ENCODE measurements around the gene ARGLU1.
A peak's percentile ranks its signal among the peaks of the same experiment; 100 is the strongest.
"Not testable (repeated sequence)": the region's sequence is repeated elsewhere in the genome, so short reads cannot be mapped to it uniquely, and the experiment has no call there.

The ARGLU1 gene, protein sequence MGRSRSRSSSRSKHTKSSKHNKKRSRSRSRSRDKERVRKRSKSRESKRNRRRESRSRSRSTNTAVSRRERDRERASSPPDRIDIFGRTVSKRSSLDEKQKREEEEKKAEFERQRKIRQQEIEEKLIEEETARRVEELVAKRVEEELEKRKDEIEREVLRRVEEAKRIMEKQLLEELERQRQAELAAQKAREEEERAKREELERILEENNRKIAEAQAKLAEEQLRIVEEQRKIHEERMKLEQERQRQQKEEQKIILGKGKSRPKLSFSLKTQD

DNA sequence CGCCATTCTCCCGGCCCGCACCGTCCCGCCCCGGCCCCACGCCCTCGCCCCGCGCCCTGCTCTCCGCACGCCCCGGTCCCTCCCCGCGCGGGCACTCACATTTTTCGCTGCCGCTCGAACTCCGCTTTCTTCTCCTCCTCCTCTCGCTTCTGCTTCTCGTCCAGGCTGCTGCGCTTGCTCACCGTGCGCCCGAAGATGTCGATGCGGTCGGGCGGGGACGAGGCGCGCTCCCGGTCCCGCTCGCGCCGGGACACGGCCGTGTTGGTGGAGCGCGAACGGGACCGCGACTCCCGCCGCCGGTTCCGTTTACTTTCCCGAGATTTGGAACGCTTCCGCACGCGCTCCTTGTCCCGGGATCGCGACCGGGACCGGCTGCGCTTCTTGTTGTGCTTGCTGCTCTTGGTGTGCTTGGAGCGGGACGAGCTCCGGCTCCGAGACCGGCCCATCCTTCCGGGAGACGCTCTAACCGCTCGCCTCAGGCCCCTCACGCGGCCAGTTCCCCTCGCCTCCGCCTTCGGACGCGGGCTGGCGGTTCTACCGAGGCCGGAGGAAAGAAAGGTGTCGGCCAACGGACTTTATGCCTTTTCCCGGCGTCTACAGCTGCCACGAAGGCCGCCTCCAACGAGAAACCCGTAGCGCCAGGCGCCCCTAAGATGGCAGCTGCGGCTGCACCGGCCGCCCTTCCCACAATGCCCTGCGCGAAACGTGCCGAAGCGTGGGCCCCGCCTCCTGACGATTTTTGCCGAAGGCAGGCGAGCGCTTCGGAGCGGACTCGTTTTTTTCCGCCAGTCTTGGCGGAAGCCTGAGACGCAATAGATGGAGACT, at the start of gene ARGLU1:
Gene ARGLU1, minus strand, starts transcription at position 664 of the 825 bp plus-strand sequence. Its CDS starts 218 bp downstream, at position 446.
- DNase-seq = peak; percentile 99

DNA sequence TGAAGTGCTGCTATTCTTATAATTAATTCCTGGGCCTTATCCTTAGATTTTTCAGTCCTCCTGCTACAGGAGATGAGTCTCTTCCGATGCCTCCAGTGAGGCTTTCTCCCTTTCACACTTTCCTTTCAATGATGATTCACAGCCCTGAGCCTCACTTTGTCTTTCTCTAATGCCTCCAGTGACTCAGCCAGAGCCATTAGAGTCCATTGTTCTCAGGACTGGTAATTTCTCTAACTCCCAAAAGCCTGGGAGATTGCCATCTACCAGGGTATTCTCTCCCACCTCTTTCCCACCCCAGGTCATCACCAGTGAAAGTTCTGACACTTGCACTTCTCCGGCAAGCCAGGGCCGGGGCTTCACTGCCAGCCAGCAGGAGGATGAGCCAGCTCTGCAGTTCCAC, 49.6 kb upstream of the ARGLU1 start:
- no peak for DNase-seq

DNA sequence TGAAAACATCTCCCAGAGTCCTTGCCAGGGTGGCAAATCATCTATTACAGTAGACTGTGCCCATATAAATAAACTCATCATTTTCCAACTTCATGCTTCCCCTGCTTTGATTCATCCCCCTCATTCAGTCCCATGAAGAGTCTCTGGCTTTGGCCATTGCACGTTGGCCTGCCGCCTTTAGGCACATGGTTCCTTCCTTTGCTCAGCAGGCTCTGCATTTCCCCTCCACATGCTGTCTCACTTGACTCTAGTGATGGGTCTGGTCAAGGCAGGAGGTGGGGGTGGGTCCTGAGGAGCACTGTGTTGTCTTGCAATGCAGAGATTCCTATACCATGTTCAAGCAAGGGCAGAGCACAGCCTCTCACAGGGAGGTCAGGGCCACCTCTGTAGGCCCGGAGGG, 48.8 kb upstream of the ARGLU1 start:
- DNase-seq = no peak

DNA sequence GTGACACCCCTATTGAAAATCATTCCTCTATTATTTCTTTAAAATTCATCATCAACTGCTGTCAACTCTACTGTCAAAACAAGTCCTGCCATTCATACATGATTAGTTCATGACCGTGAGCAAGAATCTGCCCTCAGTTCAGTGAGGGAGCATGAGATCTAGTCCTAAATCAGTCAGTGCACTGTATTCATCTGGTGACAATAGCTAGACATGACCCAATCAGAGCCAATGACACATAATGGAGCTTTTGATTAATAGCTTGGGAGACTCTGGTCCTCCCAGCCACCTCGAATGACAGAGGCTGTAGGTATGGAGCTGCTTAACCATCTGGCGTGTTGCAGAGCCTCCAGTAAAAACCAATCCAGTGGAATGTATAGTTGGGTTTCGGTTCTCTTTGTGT, 46.9 kb upstream of the ARGLU1 start:
- DNase-seq = no peak

DNA sequence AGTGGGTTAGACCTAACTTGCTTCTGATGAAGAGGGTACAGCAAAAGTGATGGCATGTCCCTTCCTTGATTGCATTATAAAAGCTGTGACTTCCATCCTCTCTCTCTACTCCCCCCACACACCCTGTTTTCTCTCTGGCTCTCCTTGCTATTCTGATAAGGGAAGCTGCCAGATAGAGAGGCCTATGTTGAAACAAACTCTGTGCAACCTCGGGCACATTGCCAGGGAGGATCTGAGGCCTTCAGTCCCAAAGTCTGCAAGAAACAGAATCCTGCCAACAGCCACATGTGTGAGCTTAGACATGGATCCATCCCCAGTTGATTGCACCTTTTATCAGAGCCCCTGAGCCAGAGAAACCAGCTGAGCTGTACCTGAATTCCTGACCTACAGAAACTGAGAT, 44.8 kb upstream of the ARGLU1 start:
- DNase-seq = no peak

DNA sequence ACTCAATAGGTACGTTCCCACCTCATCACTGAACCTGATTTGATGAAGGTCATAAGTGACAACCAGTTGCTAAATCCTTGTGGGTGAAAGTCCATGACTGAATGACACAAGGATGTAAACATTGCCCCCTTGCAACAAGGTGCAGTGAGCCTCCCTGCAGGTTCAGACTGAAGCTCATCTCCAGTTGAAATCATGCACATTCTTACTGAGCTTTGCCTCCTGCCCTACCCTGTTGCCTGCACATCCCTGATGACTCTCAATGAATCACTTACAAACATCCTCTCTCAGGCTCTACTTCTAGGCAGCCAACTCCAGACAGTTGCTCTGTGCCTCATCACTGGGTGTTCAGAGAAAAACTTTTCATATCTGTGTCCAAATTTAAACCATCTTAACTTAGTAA, 42.5 kb upstream of the ARGLU1 start:
- no peak for DNase-seq

DNA sequence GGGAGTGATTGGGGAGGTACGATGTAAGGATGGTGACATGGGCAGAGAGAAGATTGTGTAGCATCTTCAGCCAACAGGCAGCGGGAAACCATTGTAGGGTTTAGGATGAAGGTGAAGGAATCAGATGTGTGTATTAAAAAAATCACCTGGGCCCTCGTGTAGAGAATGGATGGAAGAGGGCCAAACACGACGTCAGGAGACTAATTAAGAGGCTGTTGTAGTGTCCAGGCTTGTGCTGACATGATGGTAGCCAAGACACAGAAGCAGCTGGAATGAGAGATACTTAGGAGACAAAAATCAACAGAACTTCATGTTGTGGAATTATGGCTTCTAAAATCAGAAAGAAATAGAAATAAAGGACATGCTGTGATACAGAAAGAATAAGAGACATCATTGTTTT, 41.2 kb upstream of the ARGLU1 start:
- no peak for DNase-seq

DNA sequence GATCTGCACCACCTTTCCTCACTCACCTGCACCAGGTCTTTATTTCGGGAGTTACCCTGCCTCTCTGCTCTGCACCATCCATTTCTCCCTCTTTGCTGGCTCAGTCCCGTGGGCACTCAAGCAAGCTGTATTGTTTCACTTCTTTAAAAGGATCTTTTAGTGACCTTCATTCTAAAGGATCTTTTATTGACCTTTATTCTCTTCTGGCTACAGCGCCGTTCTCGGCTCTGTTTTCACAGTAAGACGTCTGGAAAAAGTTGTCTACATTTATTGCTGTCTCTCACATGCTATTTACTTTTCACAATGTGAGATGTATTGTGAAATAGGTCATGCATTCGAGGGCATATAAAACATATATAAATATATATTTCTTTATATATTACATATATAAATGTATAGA, 35.6 kb upstream of the ARGLU1 start:
- no peak for DNase-seq

DNA sequence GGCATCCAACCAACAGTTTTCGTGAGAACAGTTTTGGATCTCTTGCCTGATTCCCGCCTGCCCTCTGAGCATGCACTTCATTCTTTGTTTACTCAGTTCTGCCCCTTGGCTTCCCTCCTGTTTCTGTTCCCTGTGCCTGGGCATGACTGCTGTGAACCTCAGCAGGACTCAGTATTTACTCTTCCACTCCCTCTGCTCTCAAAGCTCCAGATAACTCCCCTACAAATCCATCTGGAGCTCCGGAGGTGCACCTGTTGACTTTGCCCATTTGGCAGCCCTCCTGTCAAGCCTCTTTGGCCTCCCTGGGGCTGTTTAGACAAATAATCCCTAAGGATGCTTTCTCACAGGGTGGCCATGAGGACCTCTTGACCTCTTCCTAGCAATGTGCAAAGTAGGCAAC, 34.2 kb upstream of the ARGLU1 start:
- no peak for DNase-seq

DNA sequence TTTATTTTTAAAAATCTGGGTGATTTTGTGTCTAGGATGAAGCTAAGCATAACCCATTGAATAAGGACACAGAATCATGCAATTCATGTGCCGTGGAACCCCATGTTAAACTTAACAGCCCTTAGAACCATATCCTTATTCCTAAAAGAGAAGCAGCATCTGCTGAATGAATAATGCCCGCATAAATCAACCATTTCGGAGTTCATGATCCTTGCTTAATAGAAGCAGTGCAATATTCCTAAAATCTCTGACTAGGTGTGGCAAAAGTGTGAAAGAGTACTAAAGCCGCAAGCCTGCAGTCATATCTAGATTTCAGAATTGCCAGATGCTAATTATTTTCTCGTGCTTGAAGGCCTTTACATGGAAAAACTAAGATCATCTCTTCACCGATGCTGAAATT, 33.6 kb upstream of the ARGLU1 start:
- DNase-seq = no peak

DNA sequence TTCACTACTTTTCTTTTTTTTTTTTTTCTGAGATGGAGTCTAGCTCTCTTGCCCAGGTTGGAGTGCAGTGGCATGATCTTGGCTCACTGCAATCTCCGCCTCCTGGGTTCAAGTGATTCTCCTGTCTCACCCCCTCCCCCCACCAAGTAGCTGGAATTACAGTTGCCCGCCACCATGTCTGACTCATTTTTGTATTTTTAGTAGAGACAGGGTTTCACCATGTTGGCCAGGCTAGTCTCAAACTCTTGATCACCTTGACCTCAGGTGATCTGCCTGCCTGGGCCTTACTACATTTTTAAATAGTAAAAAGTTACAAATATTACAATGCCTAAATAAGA, 32.8 kb upstream of the ARGLU1 start:
- DNase-seq = not testable (repeated sequence)

DNA sequence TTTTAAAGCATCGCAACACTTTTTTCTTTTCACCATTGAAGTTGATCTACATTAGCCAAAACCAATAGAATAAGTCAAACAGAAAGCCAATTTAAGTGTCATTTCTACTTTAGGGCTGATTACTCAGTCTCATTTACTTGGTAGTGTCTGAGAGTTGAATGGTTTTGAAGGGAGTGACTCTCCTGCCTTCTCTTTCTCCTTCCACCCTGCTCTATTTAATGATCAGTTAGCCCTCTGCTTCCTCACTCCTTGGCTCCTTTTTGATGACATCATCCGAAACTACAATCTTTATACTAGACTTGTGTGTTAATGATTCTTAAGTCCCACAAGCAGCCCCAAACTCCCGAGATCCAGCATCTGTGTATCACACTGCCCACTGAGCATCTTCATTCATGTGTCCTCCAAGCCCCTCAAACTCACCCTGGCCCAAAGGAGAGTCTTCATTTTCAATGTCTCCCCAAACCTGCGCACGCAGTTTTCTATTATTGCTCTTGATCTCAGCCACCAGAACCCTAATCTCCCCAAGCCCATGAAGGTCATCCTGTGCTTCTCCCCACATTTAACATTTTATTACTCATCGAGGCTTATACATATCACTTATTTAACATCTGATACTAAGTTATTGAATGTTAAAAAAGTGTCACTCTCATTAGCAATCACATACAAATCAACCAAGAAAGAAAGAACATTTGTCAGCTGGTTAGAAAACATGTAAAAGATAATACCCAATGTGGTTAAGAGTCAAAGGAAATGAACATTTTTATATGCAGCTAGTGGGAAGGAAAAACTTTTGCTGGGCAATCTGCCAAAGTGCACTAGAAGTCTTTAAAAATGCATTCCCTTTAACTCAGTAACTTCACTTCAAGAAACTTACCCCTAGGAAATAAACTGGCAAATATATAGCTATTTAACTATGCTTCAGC, 32.2 kb upstream of the ARGLU1 start:
- no peak for DNase-seq

DNA sequence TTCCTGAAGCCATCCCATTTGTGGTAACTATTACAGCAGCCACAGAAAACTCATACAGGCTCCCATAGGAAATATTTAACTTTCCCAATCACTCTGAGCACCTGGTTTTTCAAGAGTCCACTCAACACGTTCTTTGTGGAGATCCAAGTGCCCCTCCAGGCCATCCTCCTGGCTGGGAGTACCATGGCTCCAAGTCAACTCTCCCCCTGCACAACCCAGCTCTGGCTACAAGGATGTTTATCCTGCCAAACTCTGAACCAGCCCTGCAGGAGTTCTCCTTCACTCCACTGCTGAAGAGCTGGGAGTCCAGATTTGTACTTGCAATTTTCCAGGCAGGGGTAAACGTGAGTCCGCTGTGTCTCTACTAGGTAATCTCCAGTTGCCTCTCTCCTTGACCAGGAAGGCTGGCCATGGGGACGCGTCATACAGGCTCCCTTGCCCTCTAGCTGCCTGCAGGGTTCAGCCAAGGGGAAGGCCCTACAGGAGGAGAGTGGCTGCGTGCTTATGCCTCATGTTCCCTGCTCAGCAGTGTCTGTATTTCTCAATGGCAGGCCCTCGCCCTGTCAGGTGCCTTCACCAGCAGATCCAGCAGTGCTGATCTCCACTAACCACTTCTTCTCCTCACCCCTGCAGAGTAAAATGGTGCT, 29.9 kb upstream of the ARGLU1 start:
- DNase-seq = no peak

DNA sequence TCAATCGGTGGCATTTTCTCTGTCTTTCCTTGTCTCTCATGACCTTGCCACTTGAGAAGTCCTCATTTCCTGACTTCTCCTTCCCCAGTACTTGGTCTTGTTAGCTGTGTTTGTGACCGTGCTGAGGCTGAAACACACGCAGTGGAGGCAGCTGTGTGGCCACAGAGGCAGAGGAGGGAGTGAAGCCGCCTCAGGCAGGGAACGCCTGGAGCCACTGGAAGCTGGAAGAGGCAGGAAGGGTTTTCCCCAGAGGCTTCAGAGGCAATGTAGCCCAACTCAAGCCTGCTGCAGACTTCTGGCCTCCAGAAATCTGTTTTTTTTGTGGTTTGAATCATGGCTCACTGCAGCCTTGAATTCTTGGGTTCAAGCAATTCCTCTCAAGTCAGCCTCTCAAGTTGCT, 29.2 kb upstream of the ARGLU1 start:
- no peak for DNase-seq

DNA sequence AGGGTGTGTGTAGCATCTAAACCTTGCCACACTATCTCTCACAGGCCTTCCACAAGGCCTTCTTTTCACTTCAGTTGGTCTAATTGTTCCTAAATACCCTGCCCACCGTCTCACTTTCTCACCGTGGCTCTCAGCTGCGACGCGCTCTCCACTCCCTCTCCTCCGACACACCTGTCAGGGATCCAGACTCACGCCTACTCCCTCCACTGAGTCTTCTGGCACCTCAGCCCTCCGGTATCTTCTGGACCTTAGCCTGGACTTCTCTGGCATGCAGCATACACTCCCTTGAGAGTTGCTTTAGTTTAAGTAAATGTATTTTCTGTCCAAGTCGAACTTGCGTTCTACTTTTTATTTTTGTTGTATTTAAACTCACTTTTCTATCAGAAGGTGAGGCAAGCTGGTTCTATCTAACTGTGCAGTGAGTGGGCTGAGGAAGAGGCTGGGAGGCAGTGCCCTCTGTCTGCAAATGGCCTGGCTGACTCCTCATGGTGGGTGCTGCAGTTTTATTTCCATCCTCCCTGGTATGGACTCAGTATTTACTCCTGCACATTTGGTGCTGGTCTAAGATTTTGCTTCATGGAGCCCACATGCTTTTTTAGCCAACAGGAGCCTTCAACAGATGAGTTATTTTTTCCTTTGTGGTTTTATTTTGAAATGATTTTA, 28.5 kb upstream of the ARGLU1 start:
- DNase-seq = no peak

DNA sequence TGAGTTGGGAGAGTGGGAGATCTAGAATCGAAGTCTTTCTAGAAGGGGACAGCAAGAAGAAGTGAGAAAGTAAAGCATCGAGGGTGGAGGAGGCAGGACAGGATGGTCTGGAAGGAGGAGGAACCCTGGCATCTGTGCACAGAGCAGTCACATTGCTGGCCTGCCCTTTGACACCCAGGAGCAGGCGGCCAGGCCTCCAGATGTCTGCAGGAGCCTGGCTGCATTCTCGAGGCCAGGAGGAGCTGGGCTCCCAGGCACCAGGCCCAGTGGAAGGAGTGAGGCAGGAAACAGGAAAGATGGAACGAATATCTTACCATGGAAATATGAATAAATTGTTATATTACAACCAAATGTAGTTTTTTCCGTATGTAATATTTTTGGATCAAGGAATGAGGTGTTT, 27.7 kb upstream of the ARGLU1 start:
- no peak for DNase-seq

DNA sequence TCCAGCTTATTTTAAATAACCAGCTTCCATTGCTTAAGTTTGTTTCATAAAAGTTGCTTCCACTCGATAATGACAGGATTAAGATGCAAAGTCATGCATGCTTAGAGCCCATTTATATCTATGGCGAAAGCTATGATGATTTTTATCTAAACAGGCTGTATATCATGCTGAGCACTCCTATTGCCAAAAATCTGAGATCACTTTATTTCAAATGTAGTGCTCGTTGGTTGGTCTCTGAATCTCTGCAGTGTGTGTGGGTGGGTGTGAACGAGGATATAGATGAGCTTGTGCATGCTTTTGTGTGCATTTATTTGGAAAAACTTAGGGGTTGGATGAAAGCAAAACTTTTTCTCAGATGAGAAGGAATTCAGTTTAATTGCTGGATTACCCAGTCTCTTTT, 27.0 kb upstream of the ARGLU1 start:
- DNase-seq = no peak

DNA sequence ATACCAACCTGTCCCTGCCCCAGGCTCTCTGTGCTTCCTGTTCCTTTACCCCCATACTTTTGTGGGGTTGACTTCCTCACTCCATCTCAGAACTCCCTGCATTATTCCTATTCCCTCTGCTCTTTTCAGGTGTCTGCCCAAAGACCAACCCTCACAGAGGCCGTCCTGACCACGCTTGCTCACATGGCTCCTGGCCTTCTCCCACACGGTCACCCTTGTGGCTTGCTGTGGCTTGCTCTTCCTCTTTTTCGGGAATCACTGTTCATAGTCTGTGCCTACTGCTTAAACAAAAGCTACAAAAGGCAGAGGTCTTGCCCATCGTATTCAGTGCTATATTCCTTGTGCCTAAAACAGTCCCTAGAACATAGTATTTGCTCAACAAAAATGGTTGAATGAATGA, 25.2 kb upstream of the ARGLU1 start:
- no peak for DNase-seq

DNA sequence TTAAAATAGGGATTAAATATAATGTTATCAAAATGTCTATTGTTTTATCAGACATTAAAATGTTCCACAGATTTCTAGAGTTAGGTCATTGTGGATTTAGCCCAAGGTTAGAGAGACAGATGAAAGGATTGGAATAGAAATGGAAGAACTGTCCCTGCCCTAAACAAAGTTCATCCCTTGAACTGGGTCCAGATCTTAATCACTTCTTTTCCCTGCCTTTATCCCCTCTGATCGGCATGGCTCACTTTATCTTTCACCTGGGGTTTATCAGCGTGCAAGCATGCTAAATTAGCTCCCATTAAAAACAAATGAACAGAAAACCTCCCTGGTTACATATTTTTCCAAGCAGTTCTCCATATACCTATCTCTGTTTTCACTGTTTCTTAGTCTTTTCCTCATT, 23.4 kb upstream of the ARGLU1 start:
- no peak for DNase-seq

DNA sequence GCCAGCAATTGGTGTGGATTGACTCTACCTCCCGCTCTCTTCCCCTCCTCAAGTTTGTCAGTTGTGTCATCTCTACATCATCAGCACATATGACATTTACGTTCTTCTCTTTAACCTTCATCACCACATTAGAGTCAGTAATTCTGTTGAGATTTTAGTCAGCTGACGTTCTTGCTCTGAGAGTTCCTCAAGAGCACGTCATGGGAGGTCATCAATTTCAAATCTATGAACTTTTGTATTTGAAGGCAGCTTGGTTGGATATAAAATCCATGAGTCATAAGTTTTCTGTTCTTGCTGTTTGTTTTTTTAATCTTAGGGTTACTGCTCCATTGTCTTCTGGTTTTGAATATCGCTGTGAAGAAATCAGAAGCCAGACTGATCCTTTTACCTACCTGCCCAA, 21.8 kb upstream of the ARGLU1 start:
- no peak for DNase-seq

DNA sequence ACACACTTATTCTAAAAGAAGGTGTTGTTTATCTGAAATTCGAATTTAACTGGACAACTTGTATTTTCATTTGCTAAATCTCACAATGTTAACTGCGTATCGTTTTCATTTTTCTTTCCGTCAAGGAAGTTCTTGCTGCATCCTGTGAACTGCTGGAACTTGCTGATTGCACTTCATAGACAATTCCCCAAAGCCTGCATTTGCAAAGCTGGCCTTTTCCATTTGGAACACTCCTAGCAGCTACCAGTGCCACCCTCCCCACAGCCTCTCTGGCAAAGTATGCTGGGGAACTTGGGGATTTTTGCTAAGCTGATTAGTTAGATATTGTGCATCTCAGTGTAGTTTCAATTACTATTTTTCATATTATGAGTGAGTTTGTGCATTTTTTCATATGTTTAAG, 20.4 kb upstream of the ARGLU1 start:
- DNase-seq = no peak

DNA sequence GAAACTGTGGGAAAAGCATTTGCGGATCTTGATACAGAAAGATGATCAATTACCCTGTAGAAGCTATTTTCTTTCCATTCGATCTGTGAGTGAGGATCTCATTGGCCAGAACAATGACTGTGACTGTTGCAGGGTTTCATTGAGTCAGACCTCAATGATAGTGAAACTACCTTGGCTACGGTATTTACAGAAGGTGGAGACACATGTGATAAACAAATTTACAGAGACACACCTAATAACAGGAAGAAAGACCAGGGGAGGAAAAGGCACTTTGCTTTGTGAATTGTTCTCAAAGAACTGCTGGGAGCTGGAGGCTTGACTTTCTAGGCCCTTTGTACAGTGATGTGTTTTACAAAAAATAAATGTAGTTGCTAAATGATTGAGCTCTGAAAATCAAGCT, 19.9 kb upstream of the ARGLU1 start:
- DNase-seq = no peak

Data from activated effector memory CD4-positive, alpha-beta T cell treated with anti-CD3 and anti-CD28 coated beads, Interleukin-2, amount 50 U/mL, for 16 hours (primary cell).